ENCODE data around the gene MAP1B.

Gene MAP1B

GRCh38 chr5:72101828-72102227, 5.4 kb upstream of the MAP1B start:
- DNase-seq = no peak

- DNase-seq = no peak
These were observed 501 bp upstream of the MAP1B start for GRCh38 chr5:72106817-72107130.

GRCh38 chr5:72107901-72108201, 576 bp downstream of the MAP1B start:
- DNase-seq = peak; percentile 28

GRCh38 chr5:72108202-72109061, 1.2 kb downstream of the MAP1B start:
- peak; percentile 33 for DNase-seq

- no peak for DNase-seq
These were observed 1.8 kb downstream of the MAP1B start for GRCh38 chr5:72109062-72109411.

GRCh38 chr5:72109625-72110024, 2.4 kb downstream of the MAP1B start:
- DNase-seq = no peak

GRCh38 chr5:72110394-72111013, 3.2 kb downstream of the MAP1B start:
- no peak for DNase-seq

GRCh38 chr5:72112389-72112788, 5.1 kb downstream of the MAP1B start:
- no peak for DNase-seq

- no peak for DNase-seq
These were observed 7.4 kb downstream of the MAP1B start for GRCh38 chr5:72114629-72115028.

- DNase-seq = no peak
These were observed 8.0 kb downstream of the MAP1B start for GRCh38 chr5:72115296-72115695.

- DNase-seq = no peak
These were observed 10.0 kb downstream of the MAP1B start for GRCh38 chr5:72117307-72117706.

- peak; percentile 11 for DNase-seq
These were observed 13.9 kb downstream of the MAP1B start for GRCh38 chr5:72121052-72121779.

GRCh38 chr5:72121780-72122445, 14.6 kb downstream of the MAP1B start:
- DNase-seq = peak; percentile 62

- DNase-seq = no peak
These were observed 15.3 kb downstream of the MAP1B start for GRCh38 chr5:72122602-72123001.

- DNase-seq = peak; percentile 78
These were observed 16.6 kb downstream of the MAP1B start for GRCh38 chr5:72123764-72124376.

- no peak for DNase-seq
These were observed 18.1 kb downstream of the MAP1B start for GRCh38 chr5:72125271-72125940.

GRCh38 chr5:72125941-72126620, 18.8 kb downstream of the MAP1B start:
- DNase-seq = no peak

- DNase-seq = peak; percentile 39
These were observed 19.5 kb downstream of the MAP1B start for GRCh38 chr5:72126796-72127195.

- no peak for DNase-seq
These were observed 22.4 kb downstream of the MAP1B start for GRCh38 chr5:72129725-72130124.

GRCh38 chr5:72130351-72130761, 23.1 kb downstream of the MAP1B start:
- no peak for DNase-seq

- no peak for DNase-seq
These were observed 26.1 kb downstream of the MAP1B start for GRCh38 chr5:72133212-72133990.
